GM21360 (cell line): ENCODE measurements around the gene CRIM1.

Source experiments
- ATAC-seq: cut with Tn5 transposase; IDR thresholded peaks from one replicate; pipeline ENCODE4 v1.9.1; 2021; ENCODE audit warnings: mild to moderate bottlenecking, moderate library complexity; ENCODE audit not compliant: unreplicated experiment

CRIM1 gene

GRCh38 chr2:36568516-36569246, 213.1 kb downstream of the CRIM1 start:
- no peak for ATAC-seq

DNA sequence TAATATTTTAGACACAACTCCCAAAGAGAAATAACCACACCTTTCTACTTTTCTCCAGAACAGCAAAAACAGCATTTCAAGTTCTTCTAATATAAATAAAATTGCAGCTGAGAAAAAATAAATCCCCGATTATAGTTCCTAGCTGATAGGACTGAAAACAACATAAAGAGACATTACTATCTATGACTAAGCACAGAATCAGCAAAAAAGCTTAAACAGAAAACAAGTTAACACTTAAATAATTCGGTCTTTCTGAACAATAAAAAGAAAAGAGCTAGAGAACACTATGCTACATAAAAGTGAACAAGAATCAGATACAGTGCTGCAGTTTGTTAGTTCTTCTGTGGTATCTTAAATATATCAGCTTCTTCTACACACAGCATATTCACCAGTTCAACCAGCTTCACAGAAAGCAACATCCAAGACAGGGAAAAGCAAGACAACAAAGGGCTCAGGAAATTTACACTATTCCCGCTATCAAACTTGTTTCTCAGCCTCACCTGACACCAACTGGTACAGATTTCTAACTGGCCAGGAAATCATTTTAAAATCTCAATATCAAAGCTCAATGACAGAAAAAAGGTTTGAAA, 213.8 kb downstream of the CRIM1 start:
- no peak for ATAC-seq

DNA sequence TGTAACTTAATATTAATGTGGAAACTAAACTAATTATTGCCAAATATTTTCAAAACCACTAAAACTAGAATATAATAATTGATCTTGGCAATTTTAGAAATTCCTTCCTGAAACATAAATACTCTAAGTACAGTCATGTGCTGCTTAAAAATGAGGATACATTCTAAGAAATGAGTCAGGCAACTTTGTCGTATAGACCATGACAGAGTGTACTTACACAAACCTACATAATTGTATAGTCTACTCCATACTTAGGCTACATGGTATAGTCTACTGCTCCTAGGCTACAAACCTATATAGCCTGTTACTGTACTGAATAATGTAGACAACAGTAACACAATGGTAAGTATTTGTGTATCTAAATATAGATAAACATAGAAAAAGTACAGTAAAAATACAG, 214.8 kb downstream of the CRIM1 start:
- ATAC-seq, result no peak

DNA sequence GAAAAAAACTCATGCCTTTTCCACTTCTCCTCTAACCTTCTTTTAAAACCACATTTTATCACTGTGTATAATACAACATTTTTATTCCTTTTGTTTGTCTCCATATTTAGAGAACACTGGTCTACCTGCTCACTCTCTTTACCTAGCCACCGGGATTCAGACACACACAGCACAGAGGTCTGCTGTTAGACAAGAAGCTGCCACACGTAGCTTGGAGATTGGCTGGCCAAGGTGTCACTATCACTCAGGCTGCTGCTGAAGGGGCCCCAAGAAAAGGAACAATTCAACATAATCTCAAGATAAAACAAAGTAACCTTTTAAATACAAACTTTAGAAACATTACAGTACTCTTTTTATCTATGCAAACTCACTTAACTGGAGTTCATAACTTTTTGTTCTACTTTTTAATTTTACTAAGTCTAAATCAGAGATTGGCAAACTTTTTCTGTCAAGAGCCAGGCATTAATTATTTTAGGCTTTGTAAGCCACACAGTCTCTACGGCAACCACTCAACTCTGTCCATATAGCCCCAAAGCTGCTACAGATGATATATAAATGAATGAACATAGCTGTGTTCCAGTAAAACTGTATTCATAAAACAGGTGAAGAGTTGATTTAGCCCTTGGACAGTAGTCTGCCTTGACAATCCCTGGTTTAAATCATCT, 216.6 kb downstream of the CRIM1 start:
- ATAC-seq, result no peak

DNA sequence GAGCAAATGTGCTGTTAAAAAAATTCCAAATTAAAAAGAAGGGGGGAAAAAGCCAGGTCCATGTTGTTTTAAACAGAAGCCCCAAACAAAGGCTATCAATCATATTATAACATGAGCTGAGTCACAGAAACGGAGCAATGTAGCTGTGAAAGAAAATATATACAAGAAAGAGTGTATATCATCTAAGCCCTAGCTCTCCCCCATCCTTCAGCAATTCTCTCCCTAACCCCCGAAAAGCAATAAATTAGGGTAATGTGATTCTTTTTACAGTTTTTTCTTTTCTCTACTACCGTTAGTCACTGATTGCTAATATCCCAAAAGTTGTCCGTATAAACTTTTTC, 217.1 kb downstream of the CRIM1 start:
- no peak for ATAC-seq

- ATAC-seq, result no peak
These were observed 217.6 kb downstream of the CRIM1 start for GRCh38 chr2:36573165-36573564.

- ATAC-seq, result no peak
These were observed 219.0 kb downstream of the CRIM1 start for GRCh38 chr2:36574560-36574959.

- no peak for ATAC-seq
These were observed 222.3 kb downstream of the CRIM1 start for GRCh38 chr2:36577884-36578283.

DNA sequence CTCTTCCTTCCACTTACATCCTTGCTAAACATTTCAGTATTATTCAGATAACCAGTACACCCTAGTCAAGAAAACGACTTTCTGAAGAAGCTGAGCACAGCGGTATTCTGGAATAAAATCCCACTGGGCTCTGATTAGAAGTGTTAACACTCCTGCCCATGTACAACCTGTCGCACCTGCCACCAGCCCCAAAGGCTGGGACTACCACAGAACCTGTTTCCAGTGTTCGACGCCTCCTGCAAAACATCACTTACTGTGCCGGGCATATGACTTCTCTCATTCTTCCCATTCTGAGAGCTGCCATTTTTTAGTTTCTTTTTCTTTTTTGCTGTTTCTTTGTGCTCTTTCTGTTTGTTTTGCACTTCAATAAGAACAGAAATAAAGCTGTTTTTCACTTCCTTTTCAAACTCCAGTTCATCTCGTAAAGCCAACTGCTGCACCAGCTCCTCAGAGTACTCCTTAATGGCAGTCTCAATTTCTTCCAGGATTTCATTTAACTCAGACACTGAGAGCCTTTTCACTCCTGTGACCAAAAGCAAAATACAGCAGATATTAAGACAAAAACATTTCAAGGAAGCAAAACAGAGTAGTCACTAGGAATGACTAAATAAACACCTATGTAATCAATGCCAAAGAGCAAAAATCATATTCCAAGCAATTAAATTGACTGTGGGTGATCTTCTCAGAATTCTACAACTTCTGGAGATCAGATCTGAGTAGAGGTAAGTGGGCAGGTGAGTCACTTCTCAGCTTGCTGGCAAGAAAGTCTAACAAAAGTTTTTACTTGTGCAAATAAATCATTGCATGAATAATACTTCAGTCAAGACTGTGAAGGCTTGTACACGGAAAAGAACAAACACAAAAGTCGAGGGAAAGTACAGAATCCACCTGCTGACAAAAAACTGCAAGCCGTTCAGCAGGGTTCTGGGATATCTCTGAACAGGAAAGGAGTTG, 223.0 kb downstream of the CRIM1 start:
- no peak for ATAC-seq

- ATAC-seq, result no peak
These were observed 223.7 kb downstream of the CRIM1 start for GRCh38 chr2:36579297-36579664.

DNA sequence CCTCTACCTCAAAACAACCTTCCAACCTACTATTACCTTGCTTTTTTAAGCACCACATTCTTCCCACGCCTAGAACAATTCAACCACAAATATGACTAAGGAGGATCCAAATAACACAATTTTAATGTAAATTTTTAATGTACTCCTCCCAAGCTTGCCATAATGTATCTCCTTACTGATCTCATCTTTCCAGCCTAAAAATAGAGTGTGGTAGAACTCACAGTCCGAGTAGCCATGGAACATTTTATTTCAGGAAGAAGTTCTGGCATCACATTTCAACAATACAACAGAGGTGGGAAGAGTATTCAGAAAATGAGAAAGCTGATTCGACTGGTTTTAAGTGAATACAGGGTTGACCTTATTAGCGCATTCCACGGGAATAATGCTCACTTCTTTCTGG, 227.0 kb downstream of the CRIM1 start:
- no peak for ATAC-seq

- no peak for ATAC-seq
These were observed 227.4 kb downstream of the CRIM1 start for GRCh38 chr2:36582951-36583350.

DNA sequence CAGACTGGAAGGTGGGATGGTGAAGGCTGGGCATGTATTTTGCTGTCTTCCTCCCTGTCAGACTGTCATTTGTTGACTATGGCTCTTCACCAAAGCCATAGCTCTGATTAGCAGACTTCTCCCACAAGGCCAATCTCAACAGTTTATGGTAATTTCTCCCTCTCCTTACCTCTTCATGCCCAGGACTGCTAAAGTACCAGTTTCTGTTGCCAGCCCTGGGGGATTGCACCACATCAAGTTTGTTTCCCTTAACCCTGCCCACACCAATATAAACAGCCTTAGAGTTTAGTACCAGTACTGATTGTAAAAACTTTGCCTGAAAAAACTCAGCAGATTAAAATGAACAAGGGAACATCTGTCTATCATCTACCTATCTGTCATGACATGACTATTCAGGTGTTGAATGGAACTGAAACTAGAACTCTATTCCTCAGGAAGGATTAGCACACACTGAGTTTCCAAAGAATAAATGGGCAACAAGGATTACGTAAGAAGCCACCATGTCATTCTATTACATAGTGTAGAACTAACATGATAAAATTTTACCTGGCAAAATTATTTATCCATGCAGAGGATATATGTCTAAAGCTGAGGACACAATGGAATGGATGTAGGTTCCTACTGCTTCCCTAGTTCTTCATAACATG, 228.7 kb downstream of the CRIM1 start:
- ATAC-seq, result no peak

GRCh38 chr2:36586672-36587071, 231.1 kb downstream of the CRIM1 start:
- no peak for ATAC-seq

- ATAC-seq, result no peak
These were observed 231.5 kb downstream of the CRIM1 start for GRCh38 chr2:36587101-36587500.

DNA sequence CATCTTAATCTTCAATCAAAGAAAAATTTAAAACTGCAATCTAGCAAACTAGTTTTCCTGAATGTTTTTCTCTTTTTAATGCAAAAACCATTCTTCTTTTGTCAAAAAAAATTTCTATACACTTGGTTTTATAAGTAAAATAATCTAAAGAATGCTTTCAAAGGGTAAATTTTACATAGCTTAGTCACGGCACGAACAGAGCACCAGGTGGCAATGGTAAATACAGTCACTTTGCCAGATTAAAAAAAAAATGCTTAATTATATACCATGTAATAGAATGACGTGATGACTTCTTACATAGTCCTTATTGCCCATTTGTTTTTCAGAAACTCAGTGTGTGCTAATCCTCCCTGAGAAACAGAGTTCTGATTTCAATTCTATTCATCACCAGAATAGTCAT, 232.0 kb downstream of the CRIM1 start:
- ATAC-seq, result no peak

DNA sequence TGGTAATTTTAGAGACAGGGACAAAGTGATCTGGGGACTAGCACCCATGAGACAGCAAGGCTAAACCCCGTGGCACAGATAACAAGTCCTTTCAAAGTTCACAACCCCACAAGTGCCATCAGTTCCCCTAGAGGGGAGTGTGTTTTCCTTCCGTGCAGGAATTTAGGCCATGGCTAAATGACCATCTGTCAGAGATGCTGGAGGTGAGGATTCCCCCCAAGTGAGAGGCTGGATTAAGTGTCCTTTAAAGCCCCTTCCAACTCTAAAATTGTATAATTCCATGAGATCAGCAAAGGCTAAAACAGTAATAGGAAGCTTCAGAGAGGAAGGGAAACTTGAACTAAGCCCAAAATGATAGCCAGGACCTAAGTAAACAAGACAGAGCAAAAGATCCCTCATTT, 233.7 kb downstream of the CRIM1 start:
- no peak for ATAC-seq

DNA sequence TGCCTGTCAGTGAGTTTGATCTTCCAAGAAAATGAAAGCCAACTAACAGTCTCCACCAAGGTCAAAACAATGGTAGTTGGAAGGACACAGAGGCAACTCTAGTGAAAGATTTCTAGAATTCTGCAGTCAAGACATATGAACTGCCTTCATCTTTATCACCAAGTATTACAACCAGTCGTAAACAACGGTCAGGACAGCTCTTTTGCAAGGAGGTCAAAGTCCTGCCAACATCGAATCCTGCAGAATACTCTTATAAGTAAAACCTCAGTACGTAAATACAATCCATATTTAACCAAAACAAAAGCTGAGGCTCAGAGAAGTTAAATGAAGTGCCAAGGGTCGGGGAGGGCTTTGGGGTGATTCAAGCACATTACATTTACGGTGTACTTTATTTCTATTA, 239.3 kb downstream of the CRIM1 start:
- ATAC-seq, result no peak

DNA sequence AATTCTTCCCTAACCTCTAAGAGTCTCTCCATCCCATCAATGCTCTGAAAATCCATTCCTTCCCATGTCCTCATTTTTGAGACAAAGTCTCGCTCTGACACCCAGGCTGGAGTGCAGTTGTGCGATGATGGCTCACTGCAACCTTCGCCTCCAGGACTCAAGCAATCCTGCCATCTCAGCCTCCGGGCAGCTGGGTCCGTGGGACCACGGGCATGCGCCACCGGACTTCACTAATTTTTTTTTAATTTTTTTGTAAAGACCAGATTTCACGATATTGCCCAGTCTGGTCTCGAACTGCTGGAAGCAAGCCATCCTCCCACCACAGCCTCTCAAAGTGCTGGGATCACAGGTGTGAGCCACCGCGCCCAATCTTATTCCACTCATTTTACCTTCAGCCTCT, 240.8 kb downstream of the CRIM1 start:
- ATAC-seq, result no peak

- ATAC-seq, result no peak
These were observed 241.5 kb downstream of the CRIM1 start for GRCh38 chr2:36597003-36597531.
